NT2/D1 (cell line): ENCODE measurements around the gene HAX1.

Source experiments
- YY1 ChIP-seq: IDR thresholded peaks from 2 replicates; pipeline ENCODE4 v1.6.1; 2011; ENCODE audit not compliant: insufficient read length, insufficient read depth
- ZNF274 ChIP-seq: IDR thresholded peaks from 2 replicates; pipeline ENCODE4 v1.6.1; 2011; ENCODE audit warnings: mild to moderate bottlenecking, low read depth, low read length

DNA sequence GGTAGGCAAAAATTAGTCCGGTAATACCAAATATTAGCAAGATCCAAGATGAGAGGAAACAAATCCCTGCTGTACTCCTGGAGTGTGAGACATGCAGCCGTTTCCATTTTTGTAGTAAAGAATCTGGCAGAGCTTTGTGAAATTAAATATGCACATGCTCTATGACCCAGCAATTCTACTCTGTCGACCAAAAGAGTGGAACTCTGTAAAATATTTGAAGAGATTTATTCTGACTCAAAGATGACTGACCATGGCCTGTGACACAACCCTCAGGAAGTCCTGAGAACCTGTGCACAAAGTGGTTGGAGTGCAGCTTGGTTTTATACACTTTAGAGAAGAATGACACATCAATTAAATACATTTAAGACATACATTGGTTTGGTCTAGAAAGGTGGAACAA is 16.2 kb downstream of the HAX1 start:
- TF ChIP-seq YY1 (no peak), ZNF274 (no peak)
